Stimulated activated CD4-positive, alpha-beta T cell treated with anti-CD3 and anti-CD28 coated beads, Interleukin-4, amount 100 ng/mL, for 48 hours (primary cell): ENCODE results near the gene EXOC4.
"Not testable (repeated sequence)": the region's sequence is repeated elsewhere in the genome, so short reads cannot be mapped to it uniquely, and the experiment has no call there.

ENCODE experiments used
- DNase-seq, 2 donors: peaks; one replicate each; pipeline ENCODE4 v3.0.0-alpha.2; 2020; ENCODE audit warnings: low read depth in 2 of 2

The EXOC4 gene

DNA sequence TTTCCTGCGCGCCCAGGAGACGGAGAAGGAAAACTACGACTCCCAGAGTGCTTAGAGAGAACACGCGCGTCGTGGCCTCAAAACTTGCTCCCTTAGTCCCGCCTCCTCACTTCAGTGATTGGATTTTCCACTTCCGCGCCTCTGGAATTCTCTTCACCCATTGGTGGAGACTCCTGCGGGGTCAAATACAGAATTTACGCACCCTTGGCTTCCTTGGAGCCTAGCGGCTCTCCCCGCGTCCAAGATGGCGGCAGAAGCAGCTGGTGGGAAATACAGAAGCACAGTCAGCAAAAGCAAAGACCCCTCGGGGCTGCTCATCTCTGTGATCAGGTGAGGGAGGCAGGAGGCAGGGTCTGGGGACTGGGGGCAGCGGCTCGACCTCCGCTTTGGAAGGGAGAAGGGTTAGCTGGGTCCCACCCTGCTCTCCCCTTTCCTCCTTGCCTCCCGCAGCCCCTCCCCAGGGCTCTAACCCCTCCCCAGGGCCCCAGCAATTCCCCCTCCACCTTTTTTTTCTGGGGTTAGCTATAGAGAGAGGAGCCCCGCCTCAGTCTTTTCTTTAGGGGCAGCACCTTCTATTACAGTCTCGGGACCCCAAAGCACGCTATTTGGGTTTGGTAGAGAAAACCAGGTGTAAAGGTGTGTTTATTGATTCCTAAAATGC lies at the start of gene EXOC4:
TSS of gene EXOC4 (plus strand) at position 221 of the 661 bp plus-strand sequence.
- DNase-seq = peak; percentile 75 to 83

DNA sequence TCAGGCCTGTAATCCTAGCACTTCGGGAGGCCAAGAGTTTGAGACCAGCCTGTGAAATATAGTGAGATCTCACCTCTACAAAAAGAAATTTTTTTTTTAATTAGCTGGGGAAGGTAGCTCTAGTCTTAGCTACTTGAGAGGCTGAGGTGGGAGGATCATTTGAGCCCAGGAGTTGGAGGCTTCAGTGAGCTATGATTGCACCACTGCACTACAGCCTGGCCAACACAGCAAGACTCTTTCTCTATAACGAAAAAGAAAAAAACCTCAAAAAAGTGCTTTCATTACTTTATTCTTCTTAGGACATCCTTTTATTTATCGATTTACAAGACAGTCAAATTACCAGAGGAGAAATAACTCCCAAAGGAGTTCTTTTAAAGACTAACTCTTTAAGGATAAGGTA lies 49.4 kb upstream of the EXOC4 start:
- DNase-seq = no peak

GRCh38 chr7:133207687-133208086 lies 45.2 kb upstream of the EXOC4 start:
- DNase-seq = no peak

DNA sequence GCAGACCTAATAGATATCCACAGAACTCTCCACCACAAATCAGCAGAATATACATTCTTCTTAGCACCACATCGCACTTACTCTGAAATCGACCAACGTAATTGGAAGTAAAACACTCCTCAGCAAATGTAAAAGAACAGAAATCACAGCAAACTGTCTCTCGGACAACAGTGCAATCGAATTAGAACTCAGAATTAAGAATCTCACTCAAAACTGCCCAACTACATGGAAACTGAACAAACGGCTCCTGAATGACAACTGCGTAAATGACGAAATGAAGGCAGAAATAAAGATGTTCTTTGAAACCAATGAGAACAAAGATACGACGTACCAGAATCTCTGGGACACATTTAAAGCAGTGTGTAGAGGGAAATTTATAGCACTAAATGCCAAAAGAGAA lies 42.1 kb upstream of the EXOC4 start:
- not testable (repeated sequence) for DNase-seq

GRCh38 chr7:133213772-133214171 lies 39.1 kb upstream of the EXOC4 start:
- DNase-seq = not testable (repeated sequence)

GRCh38 chr7:133217773-133218172 lies 35.1 kb upstream of the EXOC4 start:
- DNase-seq = no peak

DNA sequence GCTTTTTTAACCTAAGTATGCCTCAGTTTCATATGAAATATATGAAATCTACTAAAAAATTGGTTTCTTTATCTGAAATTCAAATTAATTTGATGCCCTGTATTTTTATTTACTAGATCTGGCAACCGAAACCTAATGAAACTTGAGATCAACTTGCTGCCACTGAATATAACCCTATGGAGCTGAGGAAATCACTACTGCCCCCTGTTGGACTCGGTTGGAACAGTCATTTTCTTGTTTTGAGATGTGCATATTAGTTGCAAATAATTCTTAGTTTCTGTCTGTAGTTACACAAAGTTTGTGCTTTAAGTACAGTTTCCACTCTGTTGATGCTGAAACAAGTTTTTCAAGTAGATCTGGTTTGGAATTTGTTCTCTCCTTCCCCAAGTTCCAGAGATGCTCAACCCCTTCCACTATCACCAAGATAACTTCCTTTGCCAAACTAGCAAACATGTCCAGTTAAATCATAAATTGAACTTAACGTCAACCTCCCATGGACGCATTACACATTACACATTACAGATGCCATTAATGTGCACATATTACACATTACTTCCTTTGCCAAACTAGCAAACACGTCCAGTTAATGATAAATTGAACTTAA lies 22.2 kb upstream of the EXOC4 start:
- DNase-seq = peak; percentile 28 to 37

- no peak for DNase-seq
Observed at GRCh38 chr7:133233142-133233541, 19.7 kb upstream of the EXOC4 start.

DNA sequence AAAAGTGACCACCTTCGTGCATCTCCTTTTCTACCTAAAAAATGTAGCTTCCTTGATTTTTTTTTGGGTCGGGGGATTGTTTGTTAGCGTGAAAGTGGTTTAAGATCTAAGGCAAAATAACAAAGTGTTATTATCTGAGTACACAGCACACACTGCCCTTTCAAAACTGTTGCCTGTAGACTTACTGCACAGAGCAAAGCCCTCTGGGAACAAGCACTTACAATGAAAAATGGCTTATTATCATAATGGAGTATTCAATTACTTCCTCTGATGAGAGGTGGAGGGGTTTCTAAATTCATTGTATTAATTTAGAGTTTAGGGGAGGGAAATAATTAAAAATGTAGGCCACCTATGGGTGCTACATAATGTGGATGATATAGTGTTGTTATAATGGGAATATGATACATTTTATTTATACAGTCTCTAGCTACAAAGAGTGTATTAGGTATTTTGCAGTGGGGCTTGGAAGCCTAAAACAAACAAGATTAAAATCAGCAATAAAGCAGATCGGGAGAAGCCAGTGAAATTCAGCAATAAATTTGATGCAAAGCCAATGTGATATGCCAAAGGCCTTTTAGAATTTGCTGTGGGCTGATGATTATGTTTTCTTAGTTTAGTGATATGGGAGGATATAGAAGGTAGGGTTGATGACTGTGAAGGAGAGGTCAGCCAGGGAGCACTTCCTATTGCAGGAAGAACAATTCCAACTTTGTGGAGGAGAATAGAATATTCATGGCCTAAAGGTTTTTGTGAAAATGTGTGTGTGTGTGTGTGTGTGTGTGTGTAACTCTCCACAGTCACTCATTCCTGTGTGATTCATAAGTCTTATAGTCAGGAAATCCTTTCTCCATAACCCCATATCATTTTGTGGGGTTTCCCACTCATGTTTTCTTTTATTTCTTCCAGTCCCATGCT lies 17.7 kb upstream of the EXOC4 start:
- no peak for DNase-seq

DNA sequence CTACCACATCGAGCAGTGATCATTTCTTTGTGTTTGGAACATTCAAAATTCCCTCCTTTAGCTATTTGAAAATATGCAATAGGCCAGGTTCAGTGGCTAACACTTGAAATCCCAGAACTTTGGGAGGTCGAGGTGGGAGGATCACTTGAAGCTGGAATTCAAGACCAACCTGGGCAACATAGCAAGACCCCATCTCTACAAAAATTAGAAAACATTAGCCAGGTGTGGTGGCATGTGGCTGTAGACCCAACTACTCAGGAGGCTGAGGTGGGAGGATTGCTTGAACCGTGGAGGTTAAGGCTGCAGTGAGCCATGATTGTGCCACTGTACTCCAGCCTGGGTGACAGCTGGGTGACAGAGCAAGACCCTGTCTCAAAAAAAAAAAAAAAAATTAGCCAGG lies 15.3 kb upstream of the EXOC4 start:
- no peak for DNase-seq

DNA sequence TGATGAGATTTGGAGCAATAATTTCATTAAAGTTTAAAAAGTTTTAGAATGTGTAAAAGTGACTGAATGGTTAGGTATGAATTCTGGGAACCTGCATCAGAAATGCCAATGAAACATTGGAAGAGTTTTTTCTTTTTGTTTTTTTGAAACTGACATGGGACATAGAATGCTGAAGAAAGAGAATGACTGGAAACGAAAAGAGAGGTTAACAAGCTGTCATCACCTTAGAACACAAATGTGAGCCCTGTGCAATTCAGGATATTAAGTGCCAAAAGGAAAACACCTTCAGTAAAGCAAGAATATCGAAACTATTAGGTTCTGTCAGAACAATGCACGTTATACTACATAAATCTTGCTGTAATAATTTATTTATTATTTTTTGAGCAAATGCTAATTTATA lies 12.6 kb upstream of the EXOC4 start:
- DNase-seq = no peak

DNA sequence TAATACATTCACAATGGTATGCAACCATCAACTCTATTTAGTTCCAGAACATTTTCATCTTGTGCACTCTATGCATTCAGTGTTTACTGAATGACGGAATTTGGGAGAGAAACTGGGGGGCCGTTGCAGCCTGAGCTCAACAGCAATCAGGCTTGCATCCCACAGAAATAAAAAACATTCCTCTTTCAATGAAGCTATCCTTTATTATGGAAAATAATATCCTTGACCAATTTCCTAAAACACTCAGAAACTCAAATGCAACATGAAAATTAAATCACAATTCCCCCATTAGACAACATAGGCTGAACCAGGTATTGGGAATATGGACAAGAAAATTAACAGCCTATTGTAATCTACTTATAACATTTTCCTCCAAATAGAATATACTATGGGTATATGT lies 6.3 kb upstream of the EXOC4 start:
- no peak for DNase-seq

GRCh38 chr7:133248901-133249300 lies 4.0 kb upstream of the EXOC4 start:
- no peak for DNase-seq

GRCh38 chr7:133252506-133252857 lies 396 bp upstream of the EXOC4 start:
- DNase-seq = no peak

- no peak for DNase-seq
Observed at GRCh38 chr7:133253519-133253875, 619 bp downstream of the EXOC4 start.

GRCh38 chr7:133255486-133255885 lies 2.6 kb downstream of the EXOC4 start:
- no peak for DNase-seq

- DNase-seq = no peak
Observed at GRCh38 chr7:133258174-133258573, 5.3 kb downstream of the EXOC4 start.

- no peak for DNase-seq
Observed at GRCh38 chr7:133265821-133266220, 12.9 kb downstream of the EXOC4 start.

- no peak for DNase-seq
Observed at GRCh38 chr7:133268355-133268754, 15.5 kb downstream of the EXOC4 start.

DNA sequence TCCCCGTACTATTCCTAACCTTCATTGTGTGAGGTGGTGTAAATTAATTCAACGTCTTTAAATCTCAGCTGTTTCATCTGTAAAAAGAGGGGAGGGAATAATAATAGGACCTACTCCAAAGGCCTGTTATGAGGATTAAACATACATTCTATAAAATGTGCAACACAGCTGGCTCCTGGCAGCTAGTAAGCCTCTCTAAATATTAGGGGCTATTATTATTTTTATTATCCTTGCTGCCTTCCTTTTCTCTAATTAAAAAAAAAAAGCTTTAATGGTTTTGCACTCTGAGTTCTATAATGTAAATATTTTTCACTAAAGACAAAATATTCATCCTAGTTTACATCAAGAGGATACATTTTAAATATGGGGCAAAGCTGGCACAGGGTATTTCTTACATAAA lies 19.5 kb downstream of the EXOC4 start:
- DNase-seq = no peak

GRCh38 chr7:133273227-133273626 lies 20.3 kb downstream of the EXOC4 start:
- no peak for DNase-seq

DNA sequence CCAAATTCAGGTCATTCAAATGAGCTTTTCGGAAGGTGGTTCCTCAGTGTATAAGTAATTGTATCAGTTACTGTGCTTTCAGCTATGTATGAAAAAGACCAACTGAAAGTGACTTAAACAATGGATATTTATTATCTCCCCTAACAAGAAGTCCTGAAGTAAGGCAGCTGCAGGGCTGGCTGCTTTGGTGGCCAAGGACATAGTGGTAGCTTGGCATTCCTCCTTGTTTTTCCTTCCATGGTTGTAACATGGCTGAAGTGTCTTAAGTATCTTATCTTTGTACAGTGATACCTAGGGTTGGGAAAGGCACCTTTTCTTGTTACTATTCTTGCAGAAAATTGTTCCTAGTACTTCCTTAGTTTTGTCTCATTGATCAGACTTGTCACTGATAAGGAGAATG lies 21.4 kb downstream of the EXOC4 start:
- DNase-seq = no peak

DNA sequence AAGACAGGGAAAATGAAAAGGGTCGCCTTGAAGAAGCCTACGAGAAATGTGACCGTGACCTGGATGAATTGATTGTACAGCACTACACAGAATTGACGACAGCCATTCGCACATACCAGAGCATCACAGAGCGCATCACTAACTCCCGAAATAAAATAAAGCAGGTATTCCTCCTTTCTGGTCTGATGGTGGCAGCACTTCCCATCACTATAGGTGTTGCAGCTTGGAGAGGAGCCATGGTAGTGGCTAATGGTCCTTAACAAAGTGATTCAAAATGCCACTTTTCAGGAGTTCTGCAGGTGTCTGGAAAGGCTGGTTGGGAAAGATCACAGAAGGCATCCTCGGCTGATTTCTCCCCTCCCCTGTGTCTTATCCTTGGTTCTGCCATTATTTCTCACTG lies 22.1 kb downstream of the EXOC4 start:
- DNase-seq = no peak
